Glutamatergic neuron (in vitro differentiated cells): ENCODE data around the gene MRPS10. TPM values are rescaled to one million over a fixed set of nuclear protein-coding genes. Genes with fewer than 3 reads are reported as not detected.

Experiments used
- DNase-seq: peaks from one replicate; pipeline ENCODE4 v3.0.0; 2022
- H3K27ac Mint-ChIP-seq: one replicate; pipeline ENCODE4 v1.8.0; 2020; ENCODE audit warnings: mild to moderate bottlenecking, mixed read lengths, inconsistent platforms; ENCODE audit not compliant: unreplicated experiment
- H3K27me3 Mint-ChIP-seq: one replicate; pipeline ENCODE4 v1.8.0; 2020; ENCODE audit warnings: mild to moderate bottlenecking, moderate library complexity, mixed read lengths, inconsistent platforms; ENCODE audit not compliant: unreplicated experiment
- H3K36me3 Mint-ChIP-seq: one replicate; pipeline ENCODE4 v1.8.0; 2020; ENCODE audit warnings: mild to moderate bottlenecking, mixed read lengths, inconsistent platforms; ENCODE audit not compliant: unreplicated experiment
- H3K4me1 Mint-ChIP-seq: one replicate; pipeline ENCODE4 v1.8.0; 2020; ENCODE audit warnings: mild to moderate bottlenecking, low read depth, mixed read lengths, inconsistent platforms; ENCODE audit not compliant: unreplicated experiment
- H3K4me3 Mint-ChIP-seq: one replicate; pipeline ENCODE4 v1.8.0; 2020; ENCODE audit warnings: mild to moderate bottlenecking, mixed read lengths, inconsistent platforms; ENCODE audit not compliant: unreplicated experiment
- H3K9me3 Mint-ChIP-seq: one replicate; pipeline ENCODE4 v1.8.0; 2020; ENCODE audit warnings: mild to moderate bottlenecking, moderate library complexity, mixed read lengths, inconsistent platforms; ENCODE audit not compliant: unreplicated experiment
- CTCF ChIP-seq: fragments of 200-600 bp; sonication (generic); IDR thresholded peaks from one replicate; pipeline ENCODE4 v1.5.0; 2021; ENCODE audit not compliant: partially characterized antibody, unreplicated experiment
- total RNA-seq: library from RNA; stranded (reverse); fragmentation: NEBNext Ultra II Directional; extraction: Animal tissue kit (Norgen Biotek cat#: 25700); gene quantifications from one replicate; pipeline ENCODE4 v1.2.1, GENCODE V29; 2021; ENCODE audit not compliant: unreplicated experiment

MRPS10 gene
- total RNA-seq, 1 donor from 2014 or later = 25.9 TPM

GRCh38 chr6:42232035-42232434 lies 14.4 kb upstream of the MRPS10 start:
- Mint-ChIP-seq H3K27ac (no peak overlapping the region), H3K9me3 (peaks cover 3% of the 10 kb centered on the region), H3K27me3 (peaks cover 2% of the 10 kb centered on the region), H3K36me3 (no peaks in the 10 kb centered on the region), H3K4me1 (peaks cover 3% of the 10 kb centered on the region), H3K4me3 (no peak overlapping the region)
- DNase-seq = no peak
- no peak for TF ChIP-seq CTCF

GRCh38 chr6:42230345-42231321 lies 13.0 kb upstream of the MRPS10 start:
- H3K36me3 Mint-ChIP-seq = no peaks in the 10 kb centered on the region
- peaks cover 3% of the 10 kb centered on the region for H3K9me3 Mint-ChIP-seq
- peaks cover 3% of the 10 kb centered on the region for H3K4me1 Mint-ChIP-seq
- TF ChIP-seq CTCF = peak; percentile 7
- H3K27me3 Mint-ChIP-seq = peaks cover 2% of the 10 kb centered on the region
- H3K4me3 Mint-ChIP-seq = no peak overlapping the region
- no peak for DNase-seq
- no peak overlapping the region for H3K27ac Mint-ChIP-seq

- Mint-ChIP-seq H3K27me3 (peaks cover 2% of the 10 kb centered on the region), H3K4me3 (no peak overlapping the region), H3K4me1 (peaks cover 3% of the 10 kb centered on the region), H3K36me3 (no peaks in the 10 kb centered on the region), H3K27ac (no peak overlapping the region), H3K9me3 (peaks cover 3% of the 10 kb centered on the region)
- TF ChIP-seq CTCF = no peak
- no peak for DNase-seq
Measured at GRCh38 chr6:42229506-42230119, 12.0 kb upstream of the MRPS10 start.

- no peak for TF ChIP-seq CTCF
- no peaks in the 10 kb centered on the region for H3K36me3 Mint-ChIP-seq
- H3K4me1 Mint-ChIP-seq = peaks cover 3% of the 10 kb centered on the region
- no peak overlapping the region for H3K4me3 Mint-ChIP-seq
- H3K27ac Mint-ChIP-seq = no peak overlapping the region
- DNase-seq = no peak
- H3K9me3 Mint-ChIP-seq = peaks cover 3% of the 10 kb centered on the region
- peaks cover 2% of the 10 kb centered on the region for H3K27me3 Mint-ChIP-seq
Measured at GRCh38 chr6:42228305-42228704, 10.6 kb upstream of the MRPS10 start.
